Right lobe of liver (tissue), 6 donors: ENCODE data around the gene DGKZ. TPM values are rescaled to one million over a fixed set of nuclear protein-coding genes. Genes with fewer than 3 reads are reported as not detected.

Source experiments
- ATAC-seq, 4 donors: fragments of 200-7000 bp; cut with Tn5 transposase; one replicate each; pipeline ENCODE4 v1.9.1; 2020; ENCODE audit warnings: mild to moderate bottlenecking in 4 of 4, moderate library complexity in 4 of 4
- DNase-seq, 3 donors: peaks; one replicate each; pipeline ENCODE4 v3.0.0-alpha.2; 2020
- H3K27ac ChIP-seq, 3 donors: fragments of 200-600 bp; one replicate each; pipeline ENCODE4 v1.8.0; 2022
- H3K27me3 ChIP-seq, 2 donors: fragments of 200-600 bp; one replicate each; pipeline ENCODE4 v1.8.0; 2022
- H3K36me3 ChIP-seq, 4 donors: fragments of 200-600 bp; sonication (generic) in 1 of 4; one replicate each; pipeline versions ENCODE4 v1.5.1 to v1.8.0; 2017 to 2022; ENCODE audit warnings: control low read depth in 1 of 4
- H3K4me1 ChIP-seq, 4 donors: fragments of 200-600 bp; sonication (generic) in 1 of 4; one replicate each; pipeline versions ENCODE4 v1.5.1 to v1.8.0; 2017 to 2022; ENCODE audit warnings: control low read depth in 1 of 4
- H3K4me3 ChIP-seq, 3 donors: fragments of 200-600 bp; one replicate each; pipeline ENCODE4 v1.8.0; 2022
- H3K9me3 ChIP-seq, 4 donors: fragments of 200-600 bp; sonication (generic) in 1 of 4; one replicate each; pipeline versions ENCODE4 v1.5.1 to v1.8.0; 2017 to 2022; ENCODE audit warnings: control low read depth in 1 of 4
- POLR2A ChIP-seq: fragments of 450-650 bp; IDR thresholded peaks from one replicate; pipeline ENCODE4 v1.6.1; 2017; ENCODE audit warnings: antibody characterized with exemption, mild to moderate bottlenecking
- WGBS: methylation state at CpG from one replicate; pipeline ENCODE4 v1.1.6; 2018; ENCODE audit warnings: low coverage, low lambda C conversion rate; ENCODE audit not compliant: insufficient coverage; ENCODE audit errors: missing lambda C conversion rate; 5-methylcytosine and 5-hydroxymethylcytosine counted together
- intact Hi-C, 2 donors: fragments of 100-400 bp; cut with DNase I; formaldehyde crosslinking; loops; one replicate each; pipeline versions ENCODE4 v1.11.2 to v1.14.1; 2022
- total RNA-seq, 6 experiments: library from RNA; depleted of rRNA in 2 of 6; stranded (reverse); fragments of >200 nt in 2 of 6; fragmentation: NEBNext Ultra II Directional in 3 of 6; extraction: Animal tissue kit (Norgen Biotek cat#: 25700) in 3 of 6; gene quantifications; one replicate each; pipeline versions ENCODE4 v1.1.0 to v1.2.4, GENCODE V29; 2016 to 2023
- TF ChIP-seq, protein P1 (sequence below), 4 donors: fragments of 200-600 bp in 3 of 4; fragments of 450-650 bp in 1 of 4; IDR thresholded peaks; one replicate each; pipeline versions ENCODE4 v1.5.1 to v1.8.0; 2016 to 2022; ENCODE audit warnings: antibody characterized with exemption in 4 of 4, mild to moderate bottlenecking in 2 of 4
- donor health status: DM: no; HTN: yes; CAD: no.
- donor health status: DM: no; HTN: no; CAD: no.
- donor health status: DM: no; HTN: no; CAD: no.
- donor health status: DM: no; HTN: yes; CAD: no.
- donor health status: DM: no; HTN: yes; CAD: no.

DGKZ gene
- total RNA-seq, 6 experiments from 2014 or later = 10.7 to 57.9 (median 16.0) TPM

DNA sequence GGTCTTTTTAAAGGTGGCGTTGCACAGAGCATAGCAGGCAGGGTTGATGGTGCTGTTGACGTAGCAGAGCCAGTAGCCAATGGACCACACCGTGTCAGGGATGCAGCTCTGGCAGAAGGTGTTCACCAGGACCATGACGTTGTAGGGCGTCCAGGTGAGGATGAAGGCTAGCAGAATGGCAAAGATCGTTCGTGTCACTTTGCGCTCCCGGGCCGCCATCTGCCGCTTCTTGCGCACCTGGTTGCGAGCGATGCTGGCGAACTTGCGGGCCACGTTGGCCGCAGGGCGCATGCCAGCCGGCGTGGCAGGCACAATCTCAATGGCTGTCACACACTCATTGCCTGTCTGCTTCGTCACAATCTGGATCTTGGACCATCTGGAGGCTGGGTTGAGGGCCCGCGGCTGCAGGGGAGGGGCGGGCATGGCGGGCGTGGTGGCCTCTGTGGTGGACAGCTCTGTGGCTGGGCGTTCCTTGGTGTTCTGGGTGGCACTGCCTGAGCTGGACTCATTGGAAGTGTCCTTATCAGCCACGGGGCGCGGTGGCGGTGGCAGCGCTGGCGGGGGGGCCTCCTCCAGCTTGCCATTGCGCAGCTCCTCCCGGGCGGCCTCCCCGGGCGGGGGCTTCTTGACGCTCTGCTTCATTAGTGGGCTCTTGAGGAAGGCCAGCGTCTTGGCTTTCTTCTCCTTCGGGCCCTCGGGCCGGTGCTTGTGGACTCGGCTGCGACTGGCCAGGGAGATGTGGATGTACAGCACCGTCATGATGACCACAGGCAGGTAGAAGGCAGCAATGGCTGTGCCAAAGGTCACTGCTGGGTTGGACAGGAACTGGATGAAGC lies 38.1 kb downstream of the DGKZ start:
- Histone ChIP-seq H3K4me1 (peaks cover 0 to 22% (median 6%) of the 10 kb centered on the region in 4 donors), H3K27ac (no peak overlapping the region), H3K36me3 (no peaks in the 10 kb centered on the region), H3K27me3 (peaks cover 5 to 8% of the 10 kb centered on the region in 2 donors), H3K4me3 (no peak overlapping the region), H3K9me3 (no peaks in the 10 kb centered on the region)
- intact Hi-C loops = loop anchor here (10.0 kb wide), 1 partner anchor 149 kb away; no protein-coding TSS in a partner anchor
- ATAC-seq (no peak), DNase-seq (no peak)
- TF ChIP-seq POLR2A = no peak
- TF ChIP-seq, protein P1, sequence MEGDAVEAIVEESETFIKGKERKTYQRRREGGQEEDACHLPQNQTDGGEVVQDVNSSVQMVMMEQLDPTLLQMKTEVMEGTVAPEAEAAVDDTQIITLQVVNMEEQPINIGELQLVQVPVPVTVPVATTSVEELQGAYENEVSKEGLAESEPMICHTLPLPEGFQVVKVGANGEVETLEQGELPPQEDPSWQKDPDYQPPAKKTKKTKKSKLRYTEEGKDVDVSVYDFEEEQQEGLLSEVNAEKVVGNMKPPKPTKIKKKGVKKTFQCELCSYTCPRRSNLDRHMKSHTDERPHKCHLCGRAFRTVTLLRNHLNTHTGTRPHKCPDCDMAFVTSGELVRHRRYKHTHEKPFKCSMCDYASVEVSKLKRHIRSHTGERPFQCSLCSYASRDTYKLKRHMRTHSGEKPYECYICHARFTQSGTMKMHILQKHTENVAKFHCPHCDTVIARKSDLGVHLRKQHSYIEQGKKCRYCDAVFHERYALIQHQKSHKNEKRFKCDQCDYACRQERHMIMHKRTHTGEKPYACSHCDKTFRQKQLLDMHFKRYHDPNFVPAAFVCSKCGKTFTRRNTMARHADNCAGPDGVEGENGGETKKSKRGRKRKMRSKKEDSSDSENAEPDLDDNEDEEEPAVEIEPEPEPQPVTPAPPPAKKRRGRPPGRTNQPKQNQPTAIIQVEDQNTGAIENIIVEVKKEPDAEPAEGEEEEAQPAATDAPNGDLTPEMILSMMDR (IDR thresholded peaks at IDR 0.05) = no peak
- WGBS = 87% methylated on average over 12 of the region's 47 CpGs

DNA sequence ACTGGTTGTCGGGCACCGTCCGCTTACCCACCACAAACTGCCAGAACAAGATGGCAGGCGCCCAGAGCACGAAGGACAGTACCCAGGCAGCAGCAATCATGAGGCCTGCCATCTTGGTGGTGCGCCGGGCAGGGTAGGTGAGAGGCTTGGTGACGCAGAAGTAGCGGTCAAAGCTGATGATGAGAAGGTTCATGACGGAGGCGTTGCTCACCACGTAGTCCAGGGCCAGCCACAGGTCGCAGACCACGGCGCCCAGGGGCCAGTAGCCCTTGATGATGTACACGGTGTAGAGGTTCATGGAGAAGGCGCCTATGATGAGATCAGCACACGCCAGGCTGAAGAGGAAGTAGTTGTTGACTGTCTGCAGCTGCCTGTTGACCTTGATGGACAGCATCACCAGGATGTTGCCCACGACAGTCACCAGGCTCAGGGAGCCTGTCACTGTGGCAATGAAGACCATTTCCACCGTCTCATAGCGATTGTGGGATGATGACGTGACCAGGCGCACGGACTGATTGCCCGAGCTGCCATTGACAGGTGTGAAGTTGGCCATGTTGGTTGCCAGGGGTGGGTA lies 38.8 kb downstream of the DGKZ start:
- H3K9me3 ChIP-seq = no peaks in the 10 kb centered on the region
- no peak for DNase-seq
- H3K4me1 ChIP-seq = peaks cover 0 to 25% (median 6%) of the 10 kb centered on the region in 4 donors
- TF ChIP-seq, protein P1 (IDR thresholded peaks at IDR 0.05) = no peak
- no peak for TF ChIP-seq POLR2A
- no peaks in the 10 kb centered on the region for H3K36me3 ChIP-seq
- intact Hi-C loops = loop anchor here (10.0 kb wide), 1 partner anchor 149 kb away; no protein-coding TSS in a partner anchor
- H3K4me3 ChIP-seq = no peak overlapping the region
- no peak overlapping the region for H3K27ac ChIP-seq
- peaks cover 7 to 15% of the 10 kb centered on the region in 2 donors for H3K27me3 ChIP-seq
- WGBS = 91% methylated on average over 14 of the region's 25 CpGs
- no peak for ATAC-seq

DNA sequence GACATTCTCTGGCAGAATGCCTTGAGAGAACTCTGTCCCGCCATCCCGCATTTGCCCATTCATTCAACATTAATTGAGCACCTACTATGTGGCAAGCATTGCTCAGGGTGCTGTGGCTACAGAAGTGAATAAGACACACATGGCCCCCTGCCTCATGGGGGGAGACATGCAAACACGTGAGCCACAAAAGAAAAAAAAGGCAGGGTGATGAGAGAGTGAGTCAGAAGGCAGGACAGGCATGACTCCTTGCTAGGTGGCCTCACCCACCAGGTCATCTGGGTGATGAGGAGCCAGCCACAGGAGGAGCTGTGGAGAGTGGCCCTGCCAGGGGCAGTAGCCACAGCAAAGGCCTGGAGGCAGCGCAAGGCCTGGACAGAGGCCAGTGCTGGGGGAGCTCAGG lies 39.4 kb downstream of the DGKZ start:
- no peak overlapping the region for H3K4me3 ChIP-seq
- DNase-seq (no peak), ATAC-seq (no peak)
- H3K27me3 ChIP-seq = peaks cover 7 to 15% of the 10 kb centered on the region in 2 donors
- H3K36me3 ChIP-seq = no peaks in the 10 kb centered on the region
- peaks cover 0 to 30% (median 6%) of the 10 kb centered on the region in 4 donors for H3K4me1 ChIP-seq
- TF ChIP-seq, protein P1 (IDR thresholded peaks at IDR 0.05) = no peak
- no peak for TF ChIP-seq POLR2A
- 82% methylated on average over 1 of the region's 4 CpGs for WGBS
- no peak overlapping the region for H3K27ac ChIP-seq
- intact Hi-C loops = loop anchor here (10.0 kb wide), 1 partner anchor 148 kb away; no protein-coding TSS in a partner anchor
- H3K9me3 ChIP-seq = no peaks in the 10 kb centered on the region

DNA sequence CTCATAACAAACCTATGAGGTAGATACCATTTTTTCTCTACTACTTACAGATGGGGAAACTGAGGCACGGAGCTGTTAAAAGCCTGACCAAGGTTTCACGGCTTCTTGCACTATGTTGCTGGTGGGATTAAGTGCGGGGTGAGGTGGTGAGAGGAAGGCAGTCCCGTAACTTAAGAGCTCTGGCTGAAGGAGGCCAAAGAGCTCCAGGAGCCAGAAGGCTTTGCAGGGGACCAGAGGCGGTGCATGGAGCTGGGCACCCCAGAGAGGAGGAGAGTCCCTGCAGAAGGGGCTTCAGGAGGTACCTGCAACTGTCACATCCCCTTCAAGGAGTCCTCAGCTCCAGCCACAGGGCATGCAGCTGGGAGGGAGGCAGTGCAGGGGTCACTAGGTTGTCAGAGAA lies 40.2 kb downstream of the DGKZ start:
- H3K4me1 ChIP-seq = peaks cover 0 to 30% (median 3%) of the 10 kb centered on the region in 4 donors
- ATAC-seq (no peak), DNase-seq (no peak)
- no peak overlapping the region for H3K27ac ChIP-seq
- intact Hi-C loops = loop anchor here (10.0 kb wide), 1 partner anchor 147 kb away; no protein-coding TSS in a partner anchor
- H3K27me3 ChIP-seq = peaks cover 7 to 15% of the 10 kb centered on the region in 2 donors
- TF ChIP-seq, protein P1 (IDR thresholded peaks at IDR 0.05) = no peak
- no peak for TF ChIP-seq POLR2A
- no peak overlapping the region for H3K4me3 ChIP-seq
- 50% methylated on average over 3 of the region's 5 CpGs for WGBS
- H3K9me3 ChIP-seq = no peaks in the 10 kb centered on the region
- no peaks in the 10 kb centered on the region for H3K36me3 ChIP-seq
